IPS DF 19.7 (cell line): ENCODE data around the gene ATG14.
"Not testable (repeated sequence)": the region's sequence is repeated elsewhere in the genome, so short reads cannot be mapped to it uniquely, and the experiment has no call there.

ENCODE experiments used
- DNase-seq: peaks from one replicate; pipeline ENCODE4 v3.0.0-alpha.2; 2013; ENCODE audit warnings: low read depth, low spot score

The ATG14 gene

DNA sequence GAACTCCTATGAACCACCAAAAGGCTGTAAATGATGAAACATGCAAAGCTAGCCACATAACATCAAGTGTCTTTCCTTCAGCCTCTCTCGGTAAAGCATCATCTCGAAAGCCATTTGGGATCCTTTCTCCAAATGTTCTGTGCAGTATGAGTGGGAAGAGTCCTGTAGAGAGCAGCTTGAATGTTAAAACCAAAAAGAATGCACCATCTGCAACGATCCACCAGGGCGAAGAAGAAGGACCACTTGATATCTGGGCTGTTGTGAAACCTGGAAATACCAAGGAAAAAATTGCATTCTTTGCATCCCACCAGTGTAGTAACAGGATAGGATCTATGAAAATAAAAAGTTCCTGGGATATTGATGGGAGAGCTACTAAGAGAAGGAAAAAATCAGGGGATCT lies 61.2 kb downstream of the ATG14 start:
- DNase-seq, result no peak

DNA sequence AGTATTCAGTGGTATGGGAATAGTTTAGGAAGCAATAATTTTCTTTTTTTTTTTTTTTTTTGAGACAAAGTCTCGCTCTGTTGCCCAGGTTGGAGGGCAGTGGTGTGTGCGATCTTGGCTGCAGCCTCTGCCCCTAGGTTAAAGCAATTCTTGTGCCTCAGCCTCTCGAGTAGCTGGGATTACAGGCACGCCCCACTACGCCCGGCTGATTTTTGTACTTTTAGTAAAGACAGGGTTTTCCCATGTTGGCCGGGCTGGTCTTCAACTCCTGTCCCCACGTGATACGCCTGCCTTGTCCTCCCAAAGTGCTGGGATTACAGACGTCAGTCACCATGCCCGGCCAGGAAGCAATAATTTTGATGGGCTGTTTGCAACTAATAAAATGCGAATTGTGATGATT lies 62.1 kb downstream of the ATG14 start:
- no peak for DNase-seq

DNA sequence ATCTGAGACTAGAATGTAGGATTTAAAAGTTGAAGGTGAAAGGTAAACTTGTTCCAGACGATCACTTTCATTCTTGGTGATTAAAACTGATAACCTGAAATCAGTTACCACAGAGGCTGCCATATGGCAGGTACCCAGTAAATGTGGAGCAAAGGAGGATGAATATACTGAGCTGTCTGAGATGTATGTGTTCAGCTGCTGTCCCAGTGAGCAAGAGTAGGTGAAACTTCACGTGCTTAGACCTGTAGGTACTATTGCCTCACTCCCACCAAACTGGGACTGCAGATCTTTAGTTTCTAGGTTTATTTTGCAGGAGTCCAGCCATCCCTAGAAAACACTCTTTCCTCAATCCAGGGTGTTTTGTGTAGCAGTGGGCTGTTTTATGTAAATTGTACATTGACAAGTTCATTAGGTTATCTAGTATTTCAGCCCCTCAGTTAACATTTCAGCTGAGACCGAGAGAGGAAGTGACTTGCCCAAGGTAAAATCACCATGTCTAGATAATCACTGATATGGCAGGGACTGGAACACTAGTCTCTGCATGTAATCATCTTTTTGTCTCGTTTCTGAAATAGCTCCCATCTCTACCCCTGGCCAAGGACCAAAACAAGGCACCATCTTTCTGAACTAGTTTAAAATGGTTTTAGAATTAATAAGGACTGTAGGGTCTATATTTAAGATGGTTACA lies 62.7 kb downstream of the ATG14 start:
- DNase-seq, result no peak

DNA sequence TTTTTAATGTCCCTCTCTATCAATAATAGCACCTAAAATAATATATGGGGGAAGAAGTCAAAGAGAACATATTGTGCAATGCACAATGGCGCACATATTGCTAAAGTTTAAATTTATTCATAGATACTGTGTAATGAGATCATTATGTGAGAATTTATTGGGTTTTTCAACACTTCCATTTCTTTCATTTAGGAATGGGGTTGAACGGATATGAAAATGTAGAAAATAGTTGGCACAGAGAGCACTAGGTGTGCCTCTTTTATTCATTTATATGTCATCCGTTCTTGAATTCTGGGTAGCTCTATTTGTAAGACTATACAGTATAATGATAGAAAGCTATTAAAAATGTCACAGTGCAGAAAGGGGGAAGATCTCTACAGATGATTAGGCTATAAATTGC lies 63.9 kb downstream of the ATG14 start:
- no peak for DNase-seq

DNA sequence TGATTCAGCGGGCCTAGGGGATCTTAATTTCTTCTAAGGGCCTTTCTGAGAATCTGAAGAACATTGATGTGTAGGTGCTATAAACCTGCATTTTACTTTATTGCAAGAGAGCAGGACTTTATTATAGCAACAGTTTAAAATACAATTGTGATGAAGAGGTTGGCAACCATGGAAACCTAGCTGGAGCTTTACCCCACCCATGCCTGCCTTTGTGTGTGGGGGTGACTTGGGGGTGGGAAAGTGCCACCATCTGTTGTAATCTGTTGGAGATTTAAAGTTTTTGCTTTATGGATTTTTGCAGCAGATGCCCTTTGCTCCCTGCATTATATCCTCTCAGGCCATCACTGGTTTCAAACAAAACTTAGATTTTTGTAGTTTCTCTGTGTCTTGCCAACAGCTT lies 64.6 kb downstream of the ATG14 start:
- DNase-seq, result no peak

DNA sequence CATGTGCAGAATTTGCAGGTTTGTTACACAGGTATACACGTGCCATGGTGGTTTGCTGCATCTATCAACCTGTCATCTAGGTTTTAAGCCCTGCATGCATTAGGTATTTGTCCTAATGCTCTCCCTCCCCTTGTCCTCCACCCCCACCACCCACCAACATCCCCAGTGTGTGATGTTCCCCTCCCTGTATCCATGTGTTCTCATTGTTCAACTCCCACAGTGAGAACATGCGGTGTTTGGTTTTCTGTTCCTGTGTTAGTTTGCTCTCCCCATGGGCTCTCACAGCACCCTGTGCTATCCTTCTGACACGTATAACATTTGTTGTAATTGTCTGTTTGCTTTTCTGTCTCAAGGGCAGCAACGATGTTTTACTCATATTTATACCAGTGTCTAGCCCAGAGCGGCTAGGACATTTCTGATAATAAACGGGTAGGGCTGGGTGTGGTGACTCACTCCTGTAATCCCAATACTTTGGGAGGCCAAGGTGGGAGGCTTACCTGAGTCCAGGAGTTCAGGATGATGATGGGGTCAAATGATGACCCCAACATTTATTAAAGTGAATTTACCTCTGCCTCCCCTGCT lies 67.0 kb downstream of the ATG14 start:
- not testable (repeated sequence) for DNase-seq

DNA sequence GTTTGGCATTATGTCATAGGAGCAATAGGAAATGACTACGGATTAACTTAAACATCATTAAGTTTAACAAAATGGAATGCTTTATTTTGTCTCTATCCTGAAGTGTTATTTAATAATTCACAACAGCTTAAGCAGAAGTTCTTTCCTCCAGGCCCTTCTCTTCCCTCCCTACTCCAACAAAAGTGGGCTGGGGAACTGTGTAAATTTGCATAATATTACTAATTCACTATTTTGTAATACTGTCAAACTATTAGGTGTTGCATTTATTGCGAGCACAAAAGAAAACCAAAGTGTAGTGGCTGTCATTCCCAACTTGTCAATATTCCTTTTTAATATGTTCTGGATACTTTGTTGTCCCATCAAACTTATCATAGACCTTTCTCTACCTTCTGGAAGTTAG lies 69.8 kb downstream of the ATG14 start:
- no peak for DNase-seq

DNA sequence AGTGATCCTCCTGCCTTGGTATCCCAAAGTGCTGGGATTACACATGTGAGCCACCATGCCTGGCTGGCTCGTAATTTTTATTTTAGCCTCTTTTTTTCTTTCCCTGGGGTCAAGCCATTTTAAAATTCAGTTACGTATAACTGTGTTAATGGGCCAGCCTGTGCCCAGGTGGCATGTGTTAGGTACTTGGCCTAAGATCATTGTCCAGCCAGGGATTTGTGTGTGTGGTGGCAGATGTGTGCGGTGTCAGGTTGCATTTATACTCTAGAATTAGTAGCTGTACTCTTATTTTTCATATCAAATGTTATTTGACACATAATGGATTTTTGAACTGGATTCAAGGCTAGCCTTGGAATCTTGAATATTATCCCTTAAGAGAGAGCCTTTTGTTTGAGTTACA lies 71.1 kb downstream of the ATG14 start:
- DNase-seq, result no peak

DNA sequence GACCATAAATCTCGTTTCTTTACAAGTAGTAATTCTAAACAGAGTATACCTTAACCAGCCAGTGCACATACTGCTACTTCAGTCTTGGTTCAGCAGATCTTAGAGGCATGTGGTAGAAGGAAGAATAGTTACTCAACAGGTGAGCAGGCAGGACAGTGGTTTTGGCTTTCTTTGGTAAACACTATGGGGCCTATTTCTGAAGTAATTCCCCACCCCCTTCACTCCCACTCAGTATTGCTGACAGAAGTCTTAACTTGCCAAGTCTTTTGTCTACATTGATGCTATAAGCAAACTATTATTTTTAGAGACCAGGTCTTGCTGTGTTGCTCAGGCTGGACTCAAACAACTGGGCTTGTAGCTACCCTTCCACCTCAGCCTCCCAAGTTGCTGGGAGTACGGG lies 71.9 kb downstream of the ATG14 start:
- no peak for DNase-seq

DNA sequence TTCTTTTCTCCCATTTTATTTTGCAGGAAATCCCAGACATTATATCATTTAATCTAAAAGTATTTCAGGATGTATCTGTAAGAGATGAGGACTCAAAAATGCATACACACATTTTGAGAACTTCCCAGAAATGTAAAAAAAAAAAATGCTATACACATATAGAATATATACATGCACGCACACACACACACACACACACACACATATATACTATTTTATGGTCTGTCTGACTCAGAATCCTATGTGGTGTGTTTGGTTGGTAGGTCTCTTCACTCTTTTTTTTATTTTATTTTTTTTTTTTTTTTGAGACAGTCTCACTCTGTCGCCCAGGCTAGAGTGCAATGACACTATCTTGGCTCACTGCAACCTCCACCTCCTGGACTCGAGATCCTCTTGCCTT lies 74.9 kb downstream of the ATG14 start:
- no peak for DNase-seq

DNA sequence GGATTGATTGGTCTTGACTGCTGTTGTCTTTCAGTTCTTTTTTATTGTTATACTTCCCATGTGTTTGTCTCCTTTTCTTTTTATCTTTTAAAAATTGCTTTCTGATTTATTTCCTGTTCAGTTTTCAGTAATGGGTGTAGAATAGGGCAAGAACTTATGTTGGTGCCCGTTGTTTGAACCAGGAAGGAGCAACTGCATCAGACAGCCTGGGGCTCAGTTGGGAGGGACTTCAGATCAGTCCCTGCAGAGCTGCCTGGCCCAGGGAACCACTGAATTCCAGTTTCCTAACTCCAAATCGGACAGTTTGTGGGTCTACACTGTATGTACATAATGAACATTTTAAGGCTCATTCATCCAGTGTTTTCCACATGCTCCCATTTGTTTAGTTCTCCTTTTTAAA lies 75.5 kb downstream of the ATG14 start:
- no peak for DNase-seq

DNA sequence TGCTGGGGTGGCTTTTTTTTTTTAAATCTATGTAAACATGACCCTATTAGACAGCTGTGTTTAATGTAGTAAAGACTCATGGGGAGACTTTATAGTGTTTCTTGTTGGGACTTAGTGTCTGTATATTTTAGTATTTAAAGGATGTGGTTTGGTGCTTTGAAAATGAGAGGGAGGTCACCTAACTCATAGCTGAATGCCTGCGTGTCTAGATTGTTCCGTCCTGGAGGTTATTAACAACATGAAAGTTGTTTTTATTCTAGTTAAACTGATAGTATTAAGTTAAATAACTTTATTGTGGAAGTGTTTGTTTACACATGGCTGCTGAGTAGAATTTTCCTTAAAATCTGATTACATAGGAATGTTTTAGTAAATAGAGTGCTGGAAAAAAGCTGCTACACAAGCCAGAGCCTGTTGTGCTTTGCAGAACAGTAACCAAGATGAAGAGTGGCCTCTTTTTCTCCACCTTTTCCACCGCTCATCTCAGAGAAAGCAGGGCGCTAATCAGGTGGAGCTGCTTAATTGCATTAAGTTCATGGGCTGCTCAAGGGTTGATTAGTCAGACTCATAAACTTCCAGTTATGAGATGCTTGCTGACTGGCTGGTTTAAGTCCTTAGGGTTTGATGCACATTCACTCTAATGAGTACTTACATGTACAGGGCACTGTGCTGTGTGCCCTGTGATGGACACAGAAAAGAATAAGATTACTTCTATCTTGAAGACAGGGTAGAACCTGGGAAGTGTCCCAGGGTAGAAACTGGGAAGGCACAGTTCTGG lies 77.7 kb downstream of the ATG14 start:
- no peak for DNase-seq

DNA sequence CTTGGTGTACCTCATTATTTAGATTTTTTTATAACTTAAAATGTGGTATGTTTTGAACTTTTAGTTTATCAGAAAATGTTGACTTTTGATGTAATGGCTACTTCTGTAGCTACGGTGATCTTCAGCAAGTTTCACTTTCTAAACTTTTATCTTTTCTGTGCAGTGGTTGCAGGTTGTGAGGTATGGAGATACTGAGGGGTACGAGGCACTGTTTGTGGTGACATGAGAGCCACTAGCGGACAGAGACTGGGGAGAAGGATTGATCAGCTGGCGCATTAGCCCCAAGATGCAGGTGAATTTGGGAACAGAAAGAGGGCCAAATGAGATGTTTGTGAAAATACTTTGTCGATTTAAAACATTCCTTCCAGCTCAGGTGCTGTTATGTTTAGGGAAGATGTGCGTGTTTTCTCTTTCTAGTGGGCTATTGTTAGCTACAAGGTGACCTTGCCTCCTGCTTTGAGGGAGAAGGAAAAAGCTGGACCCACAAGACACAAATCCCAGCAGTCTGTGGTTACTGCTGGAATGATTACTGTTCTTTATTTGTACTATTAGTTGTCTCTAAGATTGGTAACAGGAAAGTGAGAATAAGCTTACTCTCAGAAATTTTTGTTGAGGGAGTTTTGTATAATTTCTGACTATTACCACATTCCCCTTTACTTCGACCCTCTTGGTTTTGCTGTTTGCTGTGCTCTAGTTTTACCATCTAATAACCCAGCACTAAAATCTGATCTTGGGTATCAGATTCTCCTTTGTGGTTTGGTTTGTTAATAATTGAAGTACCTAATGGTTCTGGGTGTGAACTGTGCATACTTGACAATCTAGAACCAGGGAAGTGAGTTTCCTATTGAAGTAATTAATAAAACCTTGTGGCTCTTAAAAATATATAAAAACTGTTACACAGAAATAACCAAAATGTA lies 78.7 kb downstream of the ATG14 start:
- DNase-seq, result no peak

DNA sequence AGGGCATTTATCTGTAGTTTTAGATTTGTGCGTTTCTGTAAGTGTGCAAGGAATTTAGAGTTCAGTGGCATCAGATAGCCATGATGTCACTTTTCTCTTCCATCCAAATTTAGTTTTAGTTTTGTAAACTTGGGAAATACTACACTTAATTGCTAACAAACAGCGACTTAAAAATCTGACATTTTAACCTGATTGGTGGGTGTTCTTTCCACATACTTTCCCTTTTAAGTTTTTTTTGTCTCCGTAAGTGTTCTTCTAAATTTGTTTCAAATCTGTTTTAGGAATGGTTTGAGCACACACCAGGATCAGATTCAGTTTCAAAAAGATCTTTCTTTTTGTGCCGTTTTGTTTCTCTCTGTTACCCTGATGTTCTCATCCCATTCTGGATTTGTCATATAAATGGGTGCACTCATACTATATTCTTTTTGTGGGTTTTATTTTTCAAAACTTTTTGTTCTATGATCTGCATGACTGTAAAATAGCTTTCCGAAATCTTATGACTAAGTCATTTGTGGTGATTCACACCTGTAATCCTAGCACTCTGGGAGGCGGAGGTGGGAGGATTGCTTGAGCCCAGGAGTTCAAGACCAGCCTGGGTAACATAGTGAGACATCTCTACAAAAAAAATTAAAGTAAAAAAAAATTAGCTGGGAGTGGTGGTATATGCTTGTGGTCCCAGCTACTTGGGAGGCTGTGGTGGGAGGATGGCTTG lies 81.5 kb downstream of the ATG14 start:
- no peak for DNase-seq

DNA sequence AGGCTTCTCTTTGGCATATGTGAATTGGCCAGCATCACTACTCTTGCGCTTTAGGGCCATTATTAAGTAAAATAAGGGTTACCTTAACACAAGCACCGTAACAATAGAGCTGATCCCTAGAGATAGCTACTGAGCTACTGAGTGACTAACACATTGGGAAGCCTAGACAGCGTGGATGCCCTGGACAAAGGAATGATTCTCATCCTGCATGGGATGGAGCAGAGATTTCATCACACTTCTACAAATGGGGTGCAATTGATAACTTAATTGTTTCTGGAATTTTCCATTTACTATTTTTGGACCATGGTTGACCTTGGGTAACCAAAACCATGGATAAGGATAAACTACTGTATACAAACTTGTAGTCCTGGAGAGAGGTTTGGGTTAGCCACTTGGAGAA lies 83.3 kb downstream of the ATG14 start:
- no peak for DNase-seq

DNA sequence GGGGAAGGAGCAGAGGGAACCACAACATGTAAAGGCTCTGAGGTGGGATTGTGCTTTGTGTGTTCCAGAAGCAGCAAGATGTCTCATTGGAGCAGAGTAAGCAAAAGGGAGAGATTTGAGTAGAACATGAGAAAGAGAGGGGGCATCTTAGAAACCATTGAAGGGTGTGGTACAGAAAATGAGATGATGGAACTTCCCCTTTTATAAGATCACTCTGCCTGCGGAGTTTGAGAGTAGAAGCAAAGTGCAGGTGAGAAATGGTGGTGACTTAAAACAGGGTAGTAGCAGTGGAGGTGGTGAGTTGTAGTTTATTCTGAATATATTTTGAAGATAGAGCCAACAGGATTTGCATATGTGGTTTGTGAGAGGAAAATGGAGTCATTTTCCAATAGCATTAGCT lies 84.5 kb downstream of the ATG14 start:
- DNase-seq, result no peak

DNA sequence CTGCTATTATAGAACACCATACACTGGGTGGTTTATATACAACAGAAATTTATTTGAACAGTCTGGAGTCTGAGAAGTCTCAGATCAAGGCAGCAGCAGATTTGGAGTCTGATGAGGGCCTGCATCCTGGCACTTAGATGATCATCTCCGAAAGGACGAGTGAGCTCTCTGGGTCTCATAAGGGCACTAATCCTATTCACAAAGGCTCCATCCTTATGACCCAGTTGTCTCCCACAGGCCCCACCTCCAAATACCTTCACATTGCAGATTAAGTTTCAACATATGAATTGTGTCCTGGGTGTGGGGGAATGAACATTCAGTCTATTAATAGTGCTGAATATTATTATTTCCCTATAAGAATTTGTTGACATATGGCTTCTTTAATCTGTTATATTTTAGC lies 86.8 kb downstream of the ATG14 start:
- no peak for DNase-seq

DNA sequence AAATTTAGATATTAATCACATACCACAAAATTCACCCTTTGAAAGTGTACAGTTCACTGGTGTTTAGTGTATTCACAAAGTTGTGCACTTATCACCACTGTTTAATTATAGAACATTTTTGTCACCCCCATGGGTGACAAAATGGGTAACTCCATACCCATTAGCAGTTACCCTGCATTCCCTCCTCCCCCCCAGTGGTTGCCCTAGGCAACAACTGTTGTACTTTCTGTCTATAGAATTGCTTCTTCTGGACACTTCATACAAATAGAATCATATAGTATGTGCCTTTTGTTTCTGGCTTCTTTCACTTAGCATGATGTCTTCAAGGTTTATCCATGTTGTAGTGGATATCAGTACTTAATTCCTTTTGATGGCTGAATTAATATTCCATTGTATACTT lies 87.7 kb downstream of the ATG14 start:
- no peak for DNase-seq

DNA sequence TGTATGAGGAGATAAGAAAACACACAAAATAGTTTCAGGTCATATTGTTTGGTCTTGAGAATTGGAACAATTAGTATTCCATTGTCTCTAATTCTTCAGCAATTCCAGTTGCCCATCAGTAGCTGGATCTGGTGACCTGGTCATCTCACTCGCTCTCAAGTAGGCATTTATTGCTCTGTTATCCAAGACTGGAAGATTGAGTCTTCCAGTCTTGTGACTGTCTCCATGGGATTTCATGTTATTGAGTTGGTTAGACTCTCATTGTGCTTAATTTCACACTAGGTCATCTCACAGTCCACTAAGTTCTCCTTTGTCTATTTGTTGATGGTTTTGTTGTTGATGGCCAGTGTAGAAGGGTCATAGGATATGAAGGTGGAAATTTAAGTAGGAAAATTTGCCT lies 92.9 kb downstream of the ATG14 start:
- no peak for DNase-seq

DNA sequence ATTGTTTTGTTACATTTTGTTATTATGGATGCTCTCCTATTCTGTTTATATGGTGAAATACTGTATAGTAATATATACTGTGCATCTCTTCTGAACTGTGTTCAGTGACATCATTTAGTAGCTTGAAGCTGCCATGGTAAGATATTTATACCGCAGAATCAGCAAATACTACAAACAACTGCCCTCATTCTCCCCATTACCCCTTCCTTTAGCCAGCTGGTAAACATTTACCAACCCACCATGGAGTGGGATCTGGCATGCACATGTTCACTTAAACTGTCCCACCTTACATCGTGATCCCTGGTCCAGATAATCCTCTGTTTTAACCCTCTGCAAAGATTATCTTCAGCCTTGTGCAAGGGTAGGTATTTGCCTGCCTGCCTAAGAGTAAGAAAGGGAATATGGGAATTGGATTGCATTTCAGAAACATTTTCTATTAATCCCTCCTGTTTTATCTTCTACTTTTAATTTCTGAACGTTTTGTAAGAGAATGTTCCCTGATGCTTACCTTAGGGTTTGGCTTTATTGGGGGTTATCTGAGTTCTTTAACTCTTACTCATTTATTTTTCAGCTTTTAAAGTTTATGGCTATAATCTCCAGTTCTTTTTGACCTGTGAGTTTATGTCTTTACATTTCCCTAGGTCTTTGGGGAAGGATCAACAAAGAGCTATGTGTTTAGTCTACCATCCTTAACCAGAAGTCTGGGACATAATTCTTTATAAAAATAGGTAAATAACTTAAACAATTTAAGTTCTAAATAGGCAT lies 93.9 kb downstream of the ATG14 start:
- no peak for DNase-seq

DNA sequence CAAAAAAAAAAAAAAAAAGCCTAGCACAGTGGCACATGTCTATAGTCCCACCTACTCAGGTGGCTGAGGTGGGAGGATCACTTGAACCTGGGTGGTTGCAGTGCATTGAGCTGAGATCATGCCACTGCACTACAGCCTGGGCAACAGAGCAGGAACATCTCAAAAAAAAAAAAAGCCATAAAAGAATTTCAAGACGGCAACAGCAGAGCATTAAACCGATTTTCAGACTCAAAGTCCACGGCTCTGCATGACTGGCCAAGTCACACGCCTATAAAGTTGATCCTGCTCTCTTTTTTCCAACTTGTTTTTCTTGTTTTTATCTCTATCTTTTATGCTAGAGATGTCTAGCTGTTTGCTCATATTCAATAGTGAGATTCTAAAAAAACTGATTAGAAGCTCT lies 95.1 kb downstream of the ATG14 start:
- DNase-seq, result no peak
